Smooth muscle cell (in vitro differentiated cells): ENCODE results near the gene ZDHHC14. TPM values are rescaled to one million over a fixed set of nuclear protein-coding genes. Genes with fewer than 3 reads are reported as not detected.

Experiments used
- DNase-seq: peaks from one replicate; lab custom pipeline; 2025; ENCODE audit not compliant: unreplicated experiment; lab: John Stamatoyannopoulos, UW
- H2AFZ ChIP-seq: fragments of 200-600 bp; sonication (generic); 2 replicates; pipeline ENCODE4 v1.6.0; 2016; ENCODE audit warnings: antibody characterized with exemption, low read depth, mild to moderate bottlenecking
- H3F3A ChIP-seq: fragments of 200-600 bp; sonication (generic); 2 replicates; pipeline ENCODE4 v1.6.0; 2017; ENCODE audit warnings: antibody characterized with exemption, low read depth
- H3K27ac ChIP-seq: fragments of 200-600 bp; sonication (generic); 2 replicates; pipeline ENCODE4 v1.5.1; 2016; ENCODE audit warnings: low read depth, mild to moderate bottlenecking
- H3K27me3 ChIP-seq: fragments of 200-600 bp; sonication (generic); 2 replicates; pipeline ENCODE4 v1.6.1; 2016; ENCODE audit warnings: low read depth, mild to moderate bottlenecking
- H3K36me3 ChIP-seq: fragments of 200-600 bp; sonication (generic); 2 replicates; pipeline ENCODE4 v1.5.1; 2016; ENCODE audit warnings: low read depth
- H3K4me1 ChIP-seq: fragments of 200-600 bp; sonication (generic); 2 replicates; pipeline ENCODE4 v1.5.1; 2016; ENCODE audit warnings: low read depth
- H3K4me2 ChIP-seq: fragments of 200-600 bp; sonication (generic); 2 replicates; pipeline ENCODE4 v1.6.0; 2016; ENCODE audit warnings: mild to moderate bottlenecking
- H3K4me3 ChIP-seq: fragments of 200-600 bp; sonication (generic); 2 replicates; pipeline ENCODE4 v1.5.1; 2016; ENCODE audit warnings: mild to moderate bottlenecking
- H3K79me2 ChIP-seq: fragments of 200-600 bp; sonication (generic); 2 replicates; pipeline ENCODE4 v1.6.0; 2016; ENCODE audit warnings: low read depth, mild to moderate bottlenecking
- H3K9ac ChIP-seq: fragments of 200-600 bp; sonication (generic); 2 replicates; pipeline ENCODE4 v1.6.0; 2016; ENCODE audit warnings: low read depth
- H3K9me3 ChIP-seq: fragments of 200-600 bp; sonication (generic); replicated peaks from 2 replicates; pipeline ENCODE4 v1.5.1; 2016; ENCODE audit warnings: low read depth
- H4K20me1 ChIP-seq: fragments of 200-600 bp; sonication (generic); 2 replicates; pipeline ENCODE4 v1.6.0; 2016; ENCODE audit warnings: low read depth
- CTCF ChIP-seq: fragments of 200-600 bp; sonication (generic); IDR thresholded peaks from 2 replicates; pipeline ENCODE4 v1.5.1; 2017; ENCODE audit warnings: borderline replicate concordance, mild to moderate bottlenecking, antibody characterized with exemption; ENCODE audit not compliant: insufficient read depth, poor library complexity, severe bottlenecking
- WGBS: methylation state at CpG from one replicate; pipeline ENCODE4 v1.1.7; 2016; ENCODE audit warnings: low lambda C conversion rate; 5-methylcytosine and 5-hydroxymethylcytosine counted together
- polyA plus RNA-seq: library from polyadenylated mRNA; unstranded; fragments of >200 nt; fragmentation: Nextera tagmentation; extraction: Ambion mirVana; gene quantifications from 2 replicates; pipeline ENCODE4 v1.2.1, GENCODE V29; 2016
- total RNA-seq: library from RNA; depleted of rRNA; stranded (reverse); fragments of >200 nt; gene quantifications from 2 replicates; pipeline ENCODE4 v1.2.3, GENCODE V29; 2014

The ZDHHC14 gene
- total and polyA plus RNA-seq, 2 experiments from 2014 or later, result 1.3 to 1.6 TPM

GRCh38 chr6:157650261-157650640 is 269.3 kb downstream of the ZDHHC14 start:
- Histone ChIP-seq H3K27me3 (no peaks in the 10 kb centered on the region), H4K20me1 (no peaks in the 10 kb centered on the region), H3K36me3 (no peaks in the 10 kb centered on the region), H2AFZ (no peak overlapping the region), H3F3A (no peaks in the 10 kb centered on the region), H3K4me1 (peaks cover 8% of the 10 kb centered on the region), H3K9me3 (no peaks in the 10 kb centered on the region), H3K27ac (no peak overlapping the region), H3K4me3 (no peak overlapping the region), H3K4me2 (no peak overlapping the region), H3K79me2 (no peaks in the 10 kb centered on the region), H3K9ac (no peak overlapping the region)
- DNase-seq, result no peak
- no peak for TF ChIP-seq CTCF
- WGBS, result 91% methylated on average over 8 of the region's 12 CpGs

GRCh38 chr6:157650801-157651200 is 269.8 kb downstream of the ZDHHC14 start:
- DNase-seq, result no peak
- H3K9ac ChIP-seq, result no peak overlapping the region
- peaks cover 8% of the 10 kb centered on the region for H3K4me1 ChIP-seq
- H3K4me3 ChIP-seq, result no peak overlapping the region
- no peak overlapping the region for H3K4me2 ChIP-seq
- H2AFZ ChIP-seq, result no peak overlapping the region
- 97% methylated on average over 7 of the region's 7 CpGs for WGBS
- H3K79me2 ChIP-seq, result no peaks in the 10 kb centered on the region
- no peak for TF ChIP-seq CTCF
- no peak overlapping the region for H3K27ac ChIP-seq
- no peaks in the 10 kb centered on the region for H3K27me3 ChIP-seq
- no peaks in the 10 kb centered on the region for H3K9me3 ChIP-seq
- no peaks in the 10 kb centered on the region for H4K20me1 ChIP-seq
- no peaks in the 10 kb centered on the region for H3F3A ChIP-seq
- H3K36me3 ChIP-seq, result no peaks in the 10 kb centered on the region

GRCh38 chr6:157651731-157652490 is 270.9 kb downstream of the ZDHHC14 start:
- Histone ChIP-seq H3K79me2 (no peaks in the 10 kb centered on the region), H3K4me2 (no peak overlapping the region), H3K27me3 (no peaks in the 10 kb centered on the region), H4K20me1 (no peaks in the 10 kb centered on the region), H3K9me3 (no peaks in the 10 kb centered on the region), H3K36me3 (no peaks in the 10 kb centered on the region), H3F3A (no peaks in the 10 kb centered on the region), H3K27ac (no peak overlapping the region), H3K4me1 (peaks cover 8% of the 10 kb centered on the region), H2AFZ (no peak overlapping the region), H3K9ac (no peak overlapping the region), H3K4me3 (no peak overlapping the region)
- WGBS, result 93% methylated on average over 13 of the region's 13 CpGs
- no peak for TF ChIP-seq CTCF
- DNase-seq, result no peak
